ENCODE data around the gene IL1A.
A peak's percentile ranks its signal among the peaks of the same experiment; 100 is the strongest.

IL1A gene

GRCh38 chr2:112819081-112819480 is 34.8 kb upstream of the IL1A start:
- no peak overlapping the region for H3K27ac ChIP-seq
- DNase-seq (ENCODE audit: low read depth, low spot score) = no peak

GRCh38 chr2:112818094-112818902 is 34.0 kb upstream of the IL1A start:
- no peak for DNase-seq (ENCODE audit: low read depth, low spot score)
- peak overlapping the region; percentile 8 for H3K27ac ChIP-seq

GRCh38 chr2:112817082-112817689 is 32.9 kb upstream of the IL1A start:
- H3K27ac ChIP-seq = peak overlapping the region; percentile 99
- DNase-seq (ENCODE audit: low read depth, low spot score) = no peak

- peak; percentile 75 for DNase-seq (ENCODE audit: low read depth, low spot score)
Observed at GRCh38 chr2:112814278-112814677, 30.0 kb upstream of the IL1A start.

GRCh38 chr2:112813280-112813966 is 29.1 kb upstream of the IL1A start:
- no peak for DNase-seq (ENCODE audit: low read depth, low spot score)
- peak overlapping the region; percentile 99 for H3K27ac ChIP-seq

More at GRCh38 chr2:112814278-112814677, 30.0 kb upstream of the IL1A start:
- H3K27ac ChIP-seq = peak overlapping the region; percentile 99

GRCh38 chr2:112812318-112813267 is 28.3 kb upstream of the IL1A start:
- no peak for DNase-seq (ENCODE audit: low read depth, low spot score)

GRCh38 chr2:112811841-112812306 is 27.6 kb upstream of the IL1A start:
- peak; percentile 87 for DNase-seq (ENCODE audit: low read depth, low spot score)
- H3K27ac ChIP-seq = peak overlapping the region; percentile 99

More at GRCh38 chr2:112812318-112813267, 28.3 kb upstream of the IL1A start:
- peak overlapping the region; percentile 99 for H3K27ac ChIP-seq

GRCh38 chr2:112811276-112811831 is 27.1 kb upstream of the IL1A start:
- H3K27ac ChIP-seq = peak overlapping the region; percentile 99
- DNase-seq (ENCODE audit: low read depth, low spot score) = no peak

- H3K27ac ChIP-seq = peak overlapping the region; percentile 1
Observed at GRCh38 chr2:112809112-112809511, 24.8 kb upstream of the IL1A start.

GRCh38 chr2:112807233-112807807 is 23.0 kb upstream of the IL1A start:
- DNase-seq (ENCODE audit: low read depth, low spot score) = no peak
- peak overlapping the region; percentile 98 for H3K27ac ChIP-seq

More at GRCh38 chr2:112809112-112809511, 24.8 kb upstream of the IL1A start:
- DNase-seq (ENCODE audit: low read depth, low spot score) = no peak

- H3K27ac ChIP-seq = peak overlapping the region; percentile 98
- peak; percentile 89 for DNase-seq (ENCODE audit: low read depth, low spot score)
Observed at GRCh38 chr2:112805542-112805941, 21.2 kb upstream of the IL1A start.

GRCh38 chr2:112803691-112804521 is 19.6 kb upstream of the IL1A start:
- peak overlapping the region; percentile 98 for H3K27ac ChIP-seq
- peak; percentile 93 for DNase-seq (ENCODE audit: low read depth, low spot score)

GRCh38 chr2:112800881-112801583 is 16.7 kb upstream of the IL1A start:
- peak overlapping the region; percentile 35 for H3K27ac ChIP-seq

GRCh38 chr2:112798979-112799975 is 15.0 kb upstream of the IL1A start:
- DNase-seq (ENCODE audit: low read depth, low spot score) = no peak
- H3K27ac ChIP-seq = no peak overlapping the region

More at GRCh38 chr2:112800881-112801583, 16.7 kb upstream of the IL1A start:
- DNase-seq (ENCODE audit: low read depth, low spot score) = no peak

- peak overlapping the region; percentile 99 for H3K27ac ChIP-seq
- DNase-seq (ENCODE audit: low read depth, low spot score) = no peak
Observed at GRCh38 chr2:112796486-112796885, 12.2 kb upstream of the IL1A start.

- H3K27ac ChIP-seq = peak overlapping the region; percentile 99
- DNase-seq (ENCODE audit: low read depth, low spot score) = peak; percentile 96
Observed at GRCh38 chr2:112795774-112796173, 11.5 kb upstream of the IL1A start.

Data from epithelial cell of prostate (primary cell).